GM21423 (cell line): ENCODE results near the gene MEF2C.
A peak's percentile ranks its signal among the peaks of the same experiment; 100 is the strongest.
"Not testable (repeated sequence)": the region's sequence is repeated elsewhere in the genome, so short reads cannot be mapped to it uniquely, and the experiment has no call there.

Experiments used
- ATAC-seq: cut with Tn5 transposase; IDR thresholded peaks from one replicate; pipeline ENCODE4 v1.9.1; 2021; ENCODE audit warnings: mild to moderate bottlenecking, moderate library complexity; ENCODE audit not compliant: unreplicated experiment

The MEF2C gene

DNA sequence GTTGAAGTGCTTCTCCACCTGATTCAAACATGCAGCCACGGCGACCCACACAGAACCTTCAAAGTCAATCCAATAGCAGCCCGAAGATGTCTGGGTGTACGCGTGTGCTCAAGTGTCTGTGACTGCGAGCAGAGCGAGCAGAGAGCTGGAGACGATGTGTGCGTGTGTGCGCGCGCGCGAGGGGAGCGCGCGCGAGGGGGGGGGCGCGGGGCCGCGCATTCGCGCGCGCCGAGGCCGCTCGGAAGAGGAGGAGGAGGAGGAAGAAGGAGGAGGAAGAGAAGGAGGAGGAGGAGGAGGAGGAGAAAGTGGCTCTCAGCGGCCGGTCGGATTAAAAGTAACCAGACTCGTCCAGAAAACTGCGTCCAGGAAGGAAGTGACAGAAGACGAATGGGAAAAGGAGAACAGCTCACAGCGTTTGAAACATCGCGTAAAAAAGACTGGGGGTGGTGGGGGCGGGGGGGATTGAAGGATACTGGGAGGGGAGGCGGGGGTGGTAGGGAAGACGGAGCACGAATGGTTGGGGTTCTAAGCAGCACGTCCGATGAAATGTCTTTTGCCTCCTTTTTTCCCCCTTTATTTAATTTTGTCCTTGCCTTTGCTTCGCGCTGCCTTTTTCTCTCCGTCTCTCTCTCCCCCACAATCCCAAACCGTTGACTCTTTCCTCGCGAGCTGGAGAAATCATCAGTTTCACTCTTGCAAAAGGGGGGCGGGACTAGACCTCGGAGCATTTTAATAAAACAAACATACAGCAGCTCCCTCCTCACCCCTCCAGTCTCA, at the start of gene MEF2C:
TSS of gene MEF2C (minus strand) at position 126 of the 777 bp plus-strand sequence. CDS start 59,396 bp downstream, outside the sequence.
- ATAC-seq, result peak; percentile 21

GRCh38 chr5:88932541-88932940, 49.6 kb upstream of the MEF2C start:
- no peak for ATAC-seq

DNA sequence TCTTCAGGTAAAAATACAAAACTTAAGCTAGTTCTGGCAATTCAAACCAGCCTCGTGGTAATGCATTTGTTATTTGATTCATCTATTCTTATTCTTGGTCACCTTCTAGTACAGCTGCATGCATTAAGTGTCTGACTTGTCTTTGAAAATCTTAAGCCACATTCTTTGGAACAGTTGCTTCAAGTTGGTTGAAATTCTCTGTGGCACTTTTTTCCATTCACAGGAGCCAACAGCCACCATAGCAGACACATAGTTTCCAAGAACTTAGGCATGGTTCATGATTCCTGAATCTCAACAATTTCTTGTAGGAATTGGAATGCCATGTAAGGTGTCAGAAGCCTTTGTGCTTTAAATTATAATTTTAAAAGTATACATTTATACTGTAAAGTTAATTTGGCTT, 47.4 kb upstream of the MEF2C start:
- ATAC-seq, result no peak

DNA sequence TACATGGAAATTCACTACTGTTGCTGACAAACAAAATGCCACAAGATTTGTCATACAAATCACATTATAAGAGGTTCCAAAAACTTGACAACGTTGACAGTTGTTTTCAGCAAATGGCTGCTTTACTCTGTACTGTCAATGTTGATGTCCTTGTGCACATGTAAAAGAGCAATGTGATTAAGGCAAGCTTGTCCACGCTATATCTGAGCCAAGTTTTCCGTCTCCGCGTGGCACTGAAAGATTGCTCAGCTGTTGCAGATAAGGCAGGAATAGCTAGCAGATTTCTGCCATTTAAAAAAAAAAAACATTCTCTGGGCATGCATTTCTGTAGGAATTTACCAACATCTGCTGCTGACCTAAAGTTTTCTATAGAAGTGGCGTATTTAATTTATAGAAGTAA, 46.4 kb upstream of the MEF2C start:
- ATAC-seq, result no peak

DNA sequence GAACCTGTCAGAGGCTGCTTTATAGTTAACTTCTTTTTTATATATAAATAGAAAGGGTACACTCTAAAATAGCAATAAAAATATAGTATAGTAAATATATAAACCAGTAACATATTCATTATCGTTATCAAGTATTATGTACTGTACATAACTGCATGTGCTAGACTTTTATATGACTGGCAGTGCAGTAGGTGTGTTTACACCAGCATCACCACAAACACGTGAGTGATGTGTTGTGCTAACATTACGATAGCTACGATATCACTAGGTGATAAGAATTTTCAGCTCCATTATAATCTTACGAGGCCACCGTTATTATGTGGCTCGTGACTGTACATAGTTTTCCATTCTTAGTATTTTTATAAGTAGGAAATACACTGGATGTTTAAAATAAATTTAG, 43.8 kb upstream of the MEF2C start:
- no peak for ATAC-seq

- no peak for ATAC-seq
These were observed 42.9 kb upstream of the MEF2C start for GRCh38 chr5:88925692-88926490.

GRCh38 chr5:88924330-88924657, 41.3 kb upstream of the MEF2C start:
- no peak for ATAC-seq

DNA sequence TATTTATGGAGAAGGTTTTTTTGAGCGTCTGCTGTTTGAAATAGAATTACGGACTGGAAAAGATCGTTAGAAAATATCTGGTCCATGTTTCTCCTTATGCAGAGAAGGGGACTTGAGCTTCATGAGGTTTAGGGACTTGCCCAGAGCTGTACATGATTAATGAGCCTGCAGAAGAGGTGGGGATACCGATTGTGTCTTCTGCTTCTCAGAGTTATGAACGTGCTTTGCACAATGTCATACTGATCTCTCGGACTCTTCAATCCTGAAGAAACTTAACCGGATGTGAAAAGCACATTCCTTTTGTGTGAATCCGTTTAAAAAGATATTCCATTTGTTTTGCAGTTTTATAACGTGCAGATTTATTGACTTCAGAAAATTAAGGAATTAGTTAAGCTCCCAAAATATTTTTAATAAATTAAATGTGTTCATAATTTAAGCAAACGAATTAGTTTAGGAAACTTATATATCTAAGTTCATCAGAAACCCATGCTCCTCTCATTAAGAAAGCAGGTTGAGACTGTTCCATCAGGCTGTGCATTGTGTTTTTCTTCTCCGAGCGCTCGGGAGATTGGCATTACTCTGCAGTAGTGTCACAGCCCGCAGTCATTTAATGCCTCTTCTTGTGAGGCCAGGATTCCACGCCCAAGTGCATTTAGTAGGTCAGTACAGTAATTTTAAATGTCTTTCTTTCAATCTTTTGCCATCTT, 40.8 kb upstream of the MEF2C start:
- ATAC-seq, result no peak

DNA sequence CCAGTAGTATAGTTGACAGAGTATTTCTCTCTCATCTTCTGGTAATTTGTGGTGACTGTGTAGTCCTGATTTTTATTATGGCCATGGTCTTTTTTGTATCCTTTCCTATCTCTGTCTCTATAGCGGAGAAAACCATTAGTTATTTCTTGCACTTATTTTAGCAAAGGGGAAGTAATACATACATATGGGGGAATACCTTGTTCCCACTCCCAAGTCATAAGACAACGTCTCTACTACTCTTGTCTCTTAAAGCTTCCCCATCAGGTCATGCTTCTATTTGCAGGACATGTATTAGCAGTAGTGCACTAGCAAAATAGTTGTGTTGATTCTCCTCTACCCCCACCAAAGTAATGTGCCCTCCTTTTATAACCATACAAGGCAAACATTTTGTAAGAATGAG, 29.8 kb upstream of the MEF2C start:
- ATAC-seq, result not testable (repeated sequence)

- ATAC-seq, result not testable (repeated sequence)
These were observed 28.1 kb upstream of the MEF2C start for GRCh38 chr5:88911059-88911572.

DNA sequence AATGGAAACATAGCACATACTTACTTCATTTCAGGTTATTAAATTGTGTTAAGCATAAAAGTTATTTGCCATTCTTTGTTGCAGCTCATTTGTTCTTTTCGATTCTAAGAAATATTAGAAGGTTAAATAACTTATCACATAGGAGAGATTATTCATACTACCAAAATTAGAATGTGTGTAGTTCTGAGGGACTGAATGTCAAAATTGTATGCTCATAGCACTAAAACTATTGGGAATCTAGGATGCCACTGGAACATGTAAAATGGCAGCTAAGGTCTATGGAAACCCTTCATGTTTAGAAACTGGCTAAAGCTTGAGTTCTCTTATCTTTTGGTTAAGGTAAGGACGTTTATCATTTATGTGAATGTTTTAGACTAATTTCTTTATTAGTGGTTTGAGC, 21.5 kb upstream of the MEF2C start:
- not testable (repeated sequence) for ATAC-seq

DNA sequence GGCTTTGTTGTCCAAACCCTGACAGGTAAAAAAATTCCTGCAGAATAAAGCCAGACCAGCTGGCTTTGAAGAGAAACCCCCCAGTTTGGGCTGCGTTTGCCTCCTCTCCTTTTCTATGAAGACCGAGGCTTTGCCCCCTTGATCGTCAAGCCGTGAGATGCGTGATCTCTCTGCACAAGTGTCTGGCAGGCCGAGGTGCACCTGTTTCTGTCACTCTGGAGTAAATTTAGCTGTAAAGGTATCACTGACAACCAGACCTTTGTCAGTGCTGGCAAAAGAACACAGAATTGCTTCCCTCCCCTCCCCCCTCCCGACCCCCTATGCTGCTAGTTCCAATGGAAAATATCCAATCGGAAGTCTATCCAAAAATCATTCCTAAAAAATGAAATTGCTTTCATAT, 21.0 kb upstream of the MEF2C start:
- not testable (repeated sequence) for ATAC-seq

- not testable (repeated sequence) for ATAC-seq
These were observed 18.1 kb upstream of the MEF2C start for GRCh38 chr5:88901077-88901476.

- ATAC-seq, result no peak
These were observed 16.2 kb upstream of the MEF2C start for GRCh38 chr5:88899096-88899737.

DNA sequence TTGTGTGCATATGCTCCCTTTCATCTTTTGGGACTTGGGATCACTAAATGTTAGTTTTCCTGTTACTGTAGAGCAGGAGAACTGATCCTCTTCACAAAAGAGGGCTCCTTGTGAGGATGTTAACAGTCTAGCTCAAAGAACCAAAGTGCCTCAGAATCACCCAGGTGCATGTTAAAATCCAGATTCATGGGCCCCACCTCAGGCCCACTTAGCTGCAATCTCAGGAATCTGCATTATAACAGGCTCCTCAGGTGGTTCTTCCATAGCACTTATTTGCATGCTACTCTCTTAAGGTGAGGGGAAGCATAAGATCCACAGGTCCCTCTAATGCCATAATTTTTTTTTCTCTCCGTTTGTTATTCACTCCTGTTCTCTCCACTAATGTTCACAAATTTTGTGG, 14.8 kb upstream of the MEF2C start:
- no peak for ATAC-seq

- ATAC-seq, result no peak
These were observed 12.9 kb upstream of the MEF2C start for GRCh38 chr5:88895681-88896501.

DNA sequence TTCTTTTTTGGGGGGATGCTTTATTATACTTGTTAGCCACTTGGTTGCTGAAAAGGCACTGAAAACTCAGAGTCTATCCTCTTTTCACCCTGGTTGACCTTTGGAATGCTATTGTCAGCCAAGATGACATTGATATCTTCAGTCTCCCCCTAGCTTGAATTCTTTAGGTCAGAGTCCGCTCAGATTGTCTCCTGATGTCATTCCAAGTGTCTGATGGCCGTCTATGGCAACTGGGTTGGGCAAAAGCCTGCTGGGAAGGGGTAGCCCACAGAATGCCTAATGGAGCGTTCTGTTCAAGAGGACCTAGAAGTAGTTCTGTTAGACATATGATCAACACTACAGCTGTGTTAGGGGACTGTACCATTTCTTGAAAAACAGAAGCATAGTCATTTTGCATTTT, 9.7 kb upstream of the MEF2C start:
- no peak for ATAC-seq

DNA sequence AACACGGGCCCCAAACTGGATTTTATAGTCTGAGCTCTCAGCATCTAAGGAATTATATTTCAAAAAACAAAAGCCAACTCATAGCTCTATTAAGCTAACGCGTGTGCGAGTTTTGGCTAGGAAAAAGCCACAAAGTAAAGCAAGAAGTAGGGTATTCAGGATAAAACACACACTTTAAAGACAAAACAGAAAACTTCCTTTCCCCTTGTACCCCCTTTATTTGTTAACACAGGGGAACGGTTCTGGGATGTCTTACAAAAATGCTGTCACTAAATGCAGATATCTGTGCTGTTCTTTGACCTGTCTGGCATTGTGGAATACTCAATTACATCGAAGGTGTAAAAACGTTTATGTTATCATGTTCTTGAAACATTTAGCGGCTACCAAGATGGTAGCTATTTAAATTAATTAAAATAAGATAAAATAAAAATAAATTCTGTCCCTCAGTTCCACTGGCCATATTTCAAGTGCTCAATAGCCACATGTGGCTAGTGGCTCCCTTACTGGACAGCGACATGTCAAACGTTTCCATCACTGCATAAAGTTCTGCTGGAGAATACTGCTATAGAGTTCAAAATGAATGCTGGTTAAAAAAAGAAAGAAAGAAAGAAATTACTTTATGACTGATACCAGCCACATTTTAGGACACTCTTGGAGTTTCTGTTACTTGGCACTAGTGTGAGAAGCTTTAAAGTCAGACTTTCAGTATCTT, 7.2 kb upstream of the MEF2C start:
- ATAC-seq, result no peak
